GM21515 (cell line): ENCODE data around the gene SERPINA10.

Experiments used
- ATAC-seq: cut with Tn5 transposase; IDR thresholded peaks from one replicate; pipeline ENCODE4 v1.9.1; 2021; ENCODE audit not compliant: unreplicated experiment

Gene SERPINA10

GRCh38 chr14:94292872-94293577 is at the start of gene SERPINA10:
Gene SERPINA10 (minus strand): TSS chr14:94293268. CDS start chr14:94290593, 2,675 bp downstream.
- ATAC-seq: no peak

GRCh38 chr14:94342334-94342934 is 49.4 kb upstream of the SERPINA10 start:
- no peak for ATAC-seq

GRCh38 chr14:94341656-94342333 is 48.7 kb upstream of the SERPINA10 start:
- ATAC-seq: no peak

GRCh38 chr14:94340533-94340932 is 47.5 kb upstream of the SERPINA10 start:
- ATAC-seq: no peak

GRCh38 chr14:94338023-94338422 is 45.0 kb upstream of the SERPINA10 start:
- ATAC-seq: no peak

- no peak for ATAC-seq
These were observed 44.2 kb upstream of the SERPINA10 start for GRCh38 chr14:94337274-94337673.

GRCh38 chr14:94334872-94335271 is 41.8 kb upstream of the SERPINA10 start:
- ATAC-seq: no peak

GRCh38 chr14:94332587-94332986 is 39.5 kb upstream of the SERPINA10 start:
- no peak for ATAC-seq

GRCh38 chr14:94332063-94332583 is 39.1 kb upstream of the SERPINA10 start:
- no peak for ATAC-seq

GRCh38 chr14:94331462-94331861 is 38.4 kb upstream of the SERPINA10 start:
- ATAC-seq: no peak

GRCh38 chr14:94330857-94331256 is 37.8 kb upstream of the SERPINA10 start:
- ATAC-seq: no peak

GRCh38 chr14:94330432-94330831 is 37.4 kb upstream of the SERPINA10 start:
- ATAC-seq: no peak

- no peak for ATAC-seq
These were observed 36.8 kb upstream of the SERPINA10 start for GRCh38 chr14:94329857-94330256.

GRCh38 chr14:94328196-94328595 is 35.1 kb upstream of the SERPINA10 start:
- no peak for ATAC-seq

- ATAC-seq: no peak
These were observed 29.8 kb upstream of the SERPINA10 start, which contains the start of gene SERPINA6 for GRCh38 chr14:94322648-94323570. Gene SERPINA6 (minus strand): TSS chr14:94323336. CDS start chr14:94314648, 8,688 bp downstream.

- no peak for ATAC-seq
These were observed 28.6 kb upstream of the SERPINA10 start for GRCh38 chr14:94321421-94322271.

GRCh38 chr14:94320243-94320642 is 27.2 kb upstream of the SERPINA10 start:
- no peak for ATAC-seq

GRCh38 chr14:94317259-94317658 is 24.2 kb upstream of the SERPINA10 start:
- no peak for ATAC-seq

- ATAC-seq: no peak
These were observed 23.6 kb upstream of the SERPINA10 start for GRCh38 chr14:94316692-94317091.

- no peak for ATAC-seq
These were observed 21.8 kb upstream of the SERPINA10 start for GRCh38 chr14:94314890-94315289.
